NCI-H460 (cell line): ENCODE measurements around the gene BCORL1. TPM values are rescaled to one million over a fixed set of nuclear protein-coding genes. Genes with fewer than 3 reads are reported as not detected.
A peak's percentile ranks its signal among the peaks of the same experiment; 100 is the strongest.

ENCODE experiments used
- DNase-seq: peaks from one replicate; pipeline ENCODE4 v3.0.0-alpha.2; 2016; ENCODE audit warnings: low read depth; ENCODE audit errors: extremely low read depth
- polyA plus RNA-seq: library from polyadenylated mRNA; depleted of rRNA; stranded (reverse); fragments of >200 nt; gene quantifications from 2 replicates; pipeline ENCODE4 v1.2.3, GENCODE V29; 2014; cell fraction: nucleus; rRNA removed
- total RNA-seq: library from RNA; depleted of rRNA; stranded (reverse); fragments of >200 nt; shearing (Covaris generic); gene quantifications from 2 replicates; pipeline ENCODE4 v1.2.3, GENCODE V29; 2014; rRNA removed

BCORL1 gene
- 2.0 and 2.8 TPM in 2 replicates for total RNA-seq
- polyA plus RNA-seq, result 1.3 and 1.5 TPM in 2 replicates

- peak; percentile 87 for DNase-seq
These were observed at the start of gene BCORL1 for GRCh38 chrX:129982300-129983251. TSS of gene BCORL1 (plus strand) at chrX:129982635. CDS start at chrX:130005232, 22,597 bp downstream.

- no peak for DNase-seq
These were observed 49.6 kb upstream of the BCORL1 start for GRCh38 chrX:129932821-129933321.

GRCh38 chrX:129933700-129934099 lies 48.7 kb upstream of the BCORL1 start:
- no peak for DNase-seq

- DNase-seq, result no peak
These were observed 48.0 kb upstream of the BCORL1 start for GRCh38 chrX:129934461-129934860.

GRCh38 chrX:129934952-129935351 lies 47.5 kb upstream of the BCORL1 start:
- DNase-seq, result no peak

GRCh38 chrX:129938081-129938480 lies 44.4 kb upstream of the BCORL1 start:
- no peak for DNase-seq

GRCh38 chrX:129939986-129940385 lies 42.4 kb upstream of the BCORL1 start:
- no peak for DNase-seq

GRCh38 chrX:129940721-129941120 lies 41.7 kb upstream of the BCORL1 start:
- no peak for DNase-seq

- DNase-seq, result no peak
These were observed 37.3 kb upstream of the BCORL1 start for GRCh38 chrX:129945131-129945530.

- DNase-seq, result no peak
These were observed 29.1 kb upstream of the BCORL1 start for GRCh38 chrX:129953334-129953648.

- no peak for DNase-seq
These were observed 28.6 kb upstream of the BCORL1 start for GRCh38 chrX:129953881-129954280.

- DNase-seq, result no peak
These were observed 27.6 kb upstream of the BCORL1 start for GRCh38 chrX:129954804-129955203.

- no peak for DNase-seq
These were observed 26.8 kb upstream of the BCORL1 start for GRCh38 chrX:129955682-129956081.

GRCh38 chrX:129956145-129956544 lies 26.3 kb upstream of the BCORL1 start:
- DNase-seq, result no peak

GRCh38 chrX:129956765-129957164 lies 25.7 kb upstream of the BCORL1 start:
- no peak for DNase-seq

GRCh38 chrX:129957241-129958082 lies 25.0 kb upstream of the BCORL1 start:
- DNase-seq, result no peak

GRCh38 chrX:129958083-129958465 lies 24.4 kb upstream of the BCORL1 start:
- DNase-seq, result no peak

GRCh38 chrX:129958814-129959492 lies 23.5 kb upstream of the BCORL1 start:
- DNase-seq, result no peak

GRCh38 chrX:129959493-129959832 lies 23.0 kb upstream of the BCORL1 start:
- no peak for DNase-seq

- DNase-seq, result peak; percentile 62
These were observed 21.0 kb upstream of the BCORL1 start for GRCh38 chrX:129961180-129962083.
